OCI-LY7 (cell line): ENCODE data around the gene BNIP3.

Experiments
- CTCF ChIP-seq: fragments of 200-600 bp; sonication (generic); conservative IDR thresholded peaks from 2 replicates; pipeline ENCODE4 v1.5.1; 2014; ENCODE audit warnings: mild to moderate bottlenecking, antibody characterized with exemption, low read length, moderate library complexity, mixed read lengths
- EZH2phosphoT487 ChIP-seq: fragments of 200-600 bp; sonication (generic); IDR thresholded peaks from 2 replicates; pipeline ENCODE4 v1.6.1; 2018; ENCODE audit warnings: low read depth, borderline replicate concordance, mild to moderate bottlenecking, mixed run types, antibody characterized with exemption, low read length, moderate library complexity, mixed read lengths

DNA sequence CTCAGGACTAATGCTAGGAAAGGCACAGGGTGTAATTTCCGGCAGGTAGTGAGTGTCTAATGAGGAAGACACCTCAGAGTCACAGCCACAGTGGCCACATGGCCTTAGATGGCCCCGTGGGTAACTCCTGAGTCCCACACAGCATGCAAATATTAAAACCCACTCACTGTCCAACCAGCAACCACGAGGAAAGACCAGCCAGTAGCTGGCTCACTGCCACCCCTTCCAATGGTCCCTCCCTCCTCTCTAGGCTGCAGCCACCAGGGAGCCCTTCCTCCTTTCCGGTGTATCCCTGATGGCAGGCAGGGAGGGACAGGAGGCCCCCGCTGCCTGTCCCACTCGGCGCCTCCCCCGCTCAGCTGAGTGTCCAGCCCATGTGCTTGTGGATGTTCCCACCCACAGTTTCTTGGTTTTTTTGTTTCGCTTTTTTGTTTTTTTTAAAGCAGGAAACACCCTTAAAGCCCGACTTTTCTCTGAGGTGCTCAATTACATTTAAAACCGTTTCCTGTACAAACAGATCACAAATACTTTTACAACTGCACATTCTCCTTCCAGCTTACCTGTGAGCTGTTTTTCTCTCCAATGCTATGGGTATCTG is 9.2 kb downstream of the BNIP3 start:
- no peak for TF ChIP-seq EZH2phosphoT487
- TF ChIP-seq CTCF: no peak
